HG02973 (cell line): ENCODE results near the gene CLCN3.
"Not testable (repeated sequence)": the region's sequence is repeated elsewhere in the genome, so short reads cannot be mapped to it uniquely, and the experiment has no call there.

Experiments
- ATAC-seq: cut with Tn5 transposase; IDR thresholded peaks from one replicate; pipeline ENCODE4 v1.9.1; 2021; ENCODE audit warnings: moderate library complexity; ENCODE audit not compliant: unreplicated experiment

CLCN3 gene

GRCh38 chr4:169652535-169652934, 32.2 kb downstream of the CLCN3 start:
- no peak for ATAC-seq

GRCh38 chr4:169655401-169655800, 35.0 kb downstream of the CLCN3 start:
- no peak for ATAC-seq

DNA sequence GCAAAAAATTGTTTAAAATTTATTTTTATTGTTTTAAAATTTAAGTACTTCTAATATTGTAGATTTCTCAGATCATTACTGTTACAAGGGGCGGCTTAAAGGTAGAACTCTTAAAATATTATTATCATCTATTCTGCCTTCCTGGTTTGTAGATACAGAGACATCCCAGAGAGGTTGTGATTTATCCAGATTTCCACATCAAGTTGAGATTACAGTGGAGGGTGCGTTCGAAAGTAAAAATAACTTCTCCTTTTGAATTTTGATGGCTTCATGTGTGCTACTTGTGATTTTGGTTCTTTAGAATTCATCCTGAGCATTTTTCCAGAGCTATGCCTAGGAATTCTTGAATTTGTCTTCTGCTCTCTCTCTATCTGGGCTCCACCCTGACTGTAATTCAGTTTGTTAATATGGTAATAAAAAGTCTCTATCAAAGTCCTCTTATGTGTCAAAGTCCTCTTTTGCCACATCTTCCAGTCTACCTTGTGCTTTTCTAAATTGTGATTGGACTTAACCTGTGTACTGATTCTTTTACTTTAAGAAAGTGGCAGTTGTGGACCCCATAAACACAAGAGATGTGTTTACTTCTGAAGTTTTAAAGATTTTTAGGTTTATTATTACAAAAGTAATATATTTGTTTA, 37.2 kb downstream of the CLCN3 start:
- ATAC-seq, result no peak

GRCh38 chr4:169658196-169658595, 37.8 kb downstream of the CLCN3 start:
- ATAC-seq, result no peak

DNA sequence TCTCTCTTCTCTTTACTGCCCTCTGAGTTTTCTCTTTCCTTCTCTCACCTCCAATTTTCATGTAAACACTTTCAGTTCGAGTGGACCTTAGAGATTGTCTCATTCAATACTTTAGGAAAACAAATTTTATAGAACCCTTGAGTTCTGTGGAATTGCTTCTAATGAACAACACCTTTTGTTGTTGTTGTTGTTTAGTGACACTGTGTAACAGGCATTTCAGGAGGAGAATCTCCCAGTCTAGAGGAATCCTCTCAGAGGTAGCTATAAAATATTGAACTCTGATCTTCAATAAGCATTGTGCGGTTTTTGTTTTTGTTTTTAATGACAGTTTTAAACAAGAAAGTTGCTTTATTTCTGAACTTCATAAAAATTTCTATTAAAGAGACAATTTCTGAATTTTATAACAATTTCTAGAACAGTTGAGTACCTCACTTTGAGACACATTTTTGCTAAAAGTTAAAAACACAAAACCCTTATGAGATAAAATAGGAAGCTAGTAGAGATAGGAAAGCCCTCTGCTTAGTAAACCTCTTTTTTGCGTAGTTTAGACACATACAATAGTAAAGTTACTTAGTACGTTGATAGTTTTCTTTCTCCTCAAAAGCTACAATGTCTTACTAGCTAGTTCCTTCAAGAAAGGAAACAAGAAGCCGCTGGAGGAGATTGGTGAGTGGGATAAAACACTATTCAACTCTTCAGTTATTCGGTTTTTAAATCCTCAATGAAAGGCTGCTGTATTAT, 38.8 kb downstream of the CLCN3 start:
- ATAC-seq, result no peak

- peak; percentile 99 for ATAC-seq
Observed at GRCh38 chr4:169659716-169660670, 39.6 kb downstream of the CLCN3 start.

DNA sequence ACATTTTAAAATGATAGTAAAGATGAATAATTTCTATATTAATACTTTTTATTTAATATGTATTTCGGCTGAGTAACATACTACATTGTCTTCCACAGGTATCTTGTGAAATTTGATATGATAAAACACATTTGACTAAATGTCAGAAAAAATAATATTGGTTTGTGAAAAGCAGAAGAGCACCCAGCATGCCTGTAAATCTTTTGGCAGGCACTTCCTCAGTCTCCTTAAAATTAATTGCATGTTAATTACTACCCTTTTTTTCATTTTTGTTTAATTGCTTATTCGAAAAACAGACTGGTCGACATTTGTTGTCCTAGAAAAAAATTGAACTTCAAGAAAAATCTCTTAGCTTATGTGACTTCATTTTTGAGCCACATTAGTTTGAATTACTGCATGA, 40.6 kb downstream of the CLCN3 start:
- ATAC-seq, result no peak

GRCh38 chr4:169661761-169662160, 41.4 kb downstream of the CLCN3 start:
- no peak for ATAC-seq

DNA sequence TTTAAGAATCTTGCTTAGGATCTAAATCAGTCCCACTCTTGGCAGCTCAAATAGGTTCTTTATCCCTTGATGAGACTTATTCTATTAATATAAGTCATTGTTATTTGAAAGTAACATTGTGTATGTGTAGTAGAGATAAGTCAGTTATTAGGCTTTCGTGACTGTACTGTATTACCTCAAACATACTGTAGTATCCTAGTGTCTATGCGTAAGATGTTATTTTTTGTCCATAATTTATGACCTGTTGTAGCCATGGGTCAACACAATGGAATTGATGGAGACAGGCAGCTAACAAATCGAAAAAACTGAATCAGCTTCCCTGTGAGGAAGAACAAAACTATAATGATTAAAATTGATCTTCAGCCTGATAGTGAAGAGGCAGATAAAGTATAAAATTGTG, 41.8 kb downstream of the CLCN3 start:
- ATAC-seq, result no peak

- ATAC-seq, result no peak
Observed at GRCh38 chr4:169663402-169663801, 43.0 kb downstream of the CLCN3 start.

DNA sequence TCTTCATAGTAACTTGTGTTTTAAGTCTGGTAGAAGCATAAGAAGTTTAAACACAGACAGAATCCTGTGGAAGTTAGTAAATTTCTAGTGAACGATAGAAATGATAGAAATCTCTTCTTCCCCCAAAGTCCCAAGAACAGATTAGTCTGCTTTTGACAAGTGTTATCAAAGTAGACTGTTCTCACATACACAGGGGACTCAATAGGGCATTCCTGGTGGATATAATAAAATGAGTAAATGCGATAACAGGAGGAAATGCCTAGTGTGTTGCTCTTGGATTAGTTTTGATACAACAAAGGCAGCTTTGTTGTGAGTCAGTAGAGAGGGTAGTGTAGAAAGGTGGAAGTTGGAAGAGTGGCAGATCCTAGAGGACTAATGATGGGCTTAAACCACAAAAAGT, 43.5 kb downstream of the CLCN3 start:
- ATAC-seq, result no peak

- ATAC-seq, result no peak
Observed at GRCh38 chr4:169664615-169665014, 44.2 kb downstream of the CLCN3 start.

- no peak for ATAC-seq
Observed at GRCh38 chr4:169665046-169665737, 44.8 kb downstream of the CLCN3 start.

- no peak for ATAC-seq
Observed at GRCh38 chr4:169668069-169668721, 47.8 kb downstream of the CLCN3 start.

DNA sequence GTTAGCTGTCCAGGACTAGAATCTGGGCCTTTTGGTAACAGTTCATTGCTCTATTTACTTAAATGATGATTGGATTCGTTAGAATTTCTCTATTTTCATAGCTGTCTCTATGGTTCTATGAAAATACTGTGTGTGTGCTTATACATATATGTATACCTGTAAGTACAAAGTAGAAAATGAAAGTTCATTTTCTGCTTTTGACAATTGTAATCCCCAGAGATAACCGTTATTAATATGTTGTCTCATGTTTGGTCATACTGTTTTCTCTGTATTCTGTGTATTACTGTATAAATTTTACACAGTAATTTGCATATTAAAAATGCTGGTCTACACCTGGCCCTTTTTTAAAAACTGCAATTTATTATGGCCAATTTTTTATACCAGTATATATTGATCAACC, 55.4 kb downstream of the CLCN3 start:
- ATAC-seq, result peak; percentile 98

DNA sequence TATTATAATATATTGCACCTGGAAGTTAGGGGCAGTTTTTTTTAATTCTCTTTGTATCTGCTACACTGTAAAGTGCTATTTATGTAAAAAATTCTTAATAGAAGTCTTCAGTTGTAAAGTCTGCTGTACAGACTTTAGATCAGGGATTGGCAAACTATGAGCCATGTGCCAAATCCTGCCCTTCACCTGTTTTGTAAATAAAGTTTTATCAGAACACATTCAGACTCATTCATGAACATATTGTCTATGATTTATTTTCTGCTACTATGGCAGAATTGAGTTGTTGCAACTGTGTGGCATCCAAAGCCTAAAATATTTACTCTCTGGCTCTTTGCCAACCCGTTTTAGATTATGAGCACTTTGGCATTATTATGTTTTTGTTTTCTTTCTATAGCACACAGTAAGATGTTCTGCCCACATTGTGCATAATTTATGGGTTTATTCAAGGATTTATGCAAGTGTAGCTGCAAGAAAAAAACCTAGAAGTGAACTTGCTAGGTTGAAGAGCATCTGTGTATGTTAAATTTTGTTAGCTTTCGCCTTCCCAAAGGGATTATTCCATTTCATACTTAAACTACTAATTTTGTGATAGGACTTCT, 56.9 kb downstream of the CLCN3 start:
- no peak for ATAC-seq

DNA sequence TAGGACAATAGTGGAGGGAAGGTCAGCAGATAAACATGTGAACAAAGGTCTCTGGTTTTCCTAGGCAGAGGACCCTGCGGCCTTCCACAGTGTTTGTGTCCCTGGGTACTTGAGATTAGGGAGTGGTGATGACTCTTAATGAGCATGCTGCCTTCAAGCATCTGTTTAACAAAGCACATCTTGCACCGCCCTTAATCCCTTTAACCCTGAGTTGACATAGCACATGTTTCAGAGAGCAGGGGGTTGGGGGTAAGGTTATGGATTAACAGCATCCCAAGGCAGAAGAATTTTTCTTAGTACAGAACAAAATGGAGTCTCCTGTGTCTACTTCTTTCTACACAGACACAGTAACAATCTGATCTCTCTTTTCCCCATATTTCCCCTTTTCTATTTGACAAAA, 58.1 kb downstream of the CLCN3 start:
- not testable (repeated sequence) for ATAC-seq

DNA sequence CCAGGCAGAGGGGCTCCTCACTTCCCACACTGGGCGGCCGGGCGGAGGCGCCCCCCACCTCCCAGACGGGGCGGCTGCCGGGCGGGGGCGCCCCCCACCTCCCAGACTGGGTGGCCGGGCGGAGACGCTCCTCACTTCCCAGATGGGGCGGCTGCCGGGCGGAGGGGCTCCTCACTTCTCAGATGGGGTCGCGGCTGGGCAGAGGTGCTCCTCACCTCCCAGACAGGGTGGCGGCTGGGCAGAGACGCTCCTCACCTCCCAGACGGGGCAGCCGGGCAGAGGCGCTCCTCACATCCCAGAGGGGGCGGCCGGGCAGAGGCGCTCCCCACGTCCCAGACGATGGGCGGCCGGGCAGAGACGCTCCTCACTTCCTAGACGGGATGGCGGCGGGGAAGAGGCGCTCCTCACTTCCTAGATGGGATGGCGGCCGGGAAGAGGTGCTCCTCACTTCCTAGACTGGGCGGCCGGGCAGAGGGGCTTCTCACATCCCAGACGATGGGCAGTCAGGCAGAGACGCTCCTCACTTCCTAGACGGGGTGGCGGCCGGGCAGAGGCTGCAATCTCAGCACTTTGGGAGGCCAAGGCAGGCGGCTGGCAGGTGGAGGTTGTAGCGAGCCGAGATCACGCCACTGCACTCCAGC, 58.7 kb downstream of the CLCN3 start:
- not testable (repeated sequence) for ATAC-seq

GRCh38 chr4:169682372-169683047, 62.1 kb downstream of the CLCN3 start:
- no peak for ATAC-seq
